Measurements from ENCODE around the gene MESD.

The MESD gene

GRCh38 chr15:80974914-80975313, 14.7 kb downstream of the MESD start:
- Histone ChIP-seq H3K4me1 (ENCODE audit: control insufficient read depth in 1 of 2, insufficient read depth in 1 of 2, low read depth in 1 of 2, low read length in 1 of 2) (no peaks in the 10 kb centered on the region), H3K4me3 (ENCODE audit: low read depth in 1 of 2, low read length in 1 of 2) (no peak overlapping the region), H3K36me3 (peaks cover 56% of the 10 kb centered on the region), H3K27me3 (no peaks in the 10 kb centered on the region), H3K27ac (no peak overlapping the region), H3K9me3 (no peaks in the 10 kb centered on the region)
- no peak for TF ChIP-seq CTCF (IDR thresholded peaks at IDR 0.05)

- Histone ChIP-seq H3K4me1 (ENCODE audit: control insufficient read depth in 1 of 2, insufficient read depth in 1 of 2, low read depth in 1 of 2, low read length in 1 of 2) (no peaks in the 10 kb centered on the region), H3K36me3 (peaks cover 53% of the 10 kb centered on the region), H3K27ac (no peak overlapping the region), H3K4me3 (ENCODE audit: low read depth in 1 of 2, low read length in 1 of 2) (no peak overlapping the region), H3K27me3 (no peaks in the 10 kb centered on the region), H3K9me3 (no peaks in the 10 kb centered on the region)
- no peak for TF ChIP-seq CTCF (IDR thresholded peaks at IDR 0.05)
Measured at GRCh38 chr15:80972276-80972675, 17.3 kb downstream of the MESD start.

GRCh38 chr15:80971143-80971542, 18.5 kb downstream of the MESD start:
- no peak for TF ChIP-seq CTCF (IDR thresholded peaks at IDR 0.05)
- H3K4me3 ChIP-seq (ENCODE audit: low read depth in 1 of 2, low read length in 1 of 2): no peak overlapping the region
- no peaks in the 10 kb centered on the region for H3K27me3 ChIP-seq
- no peaks in the 10 kb centered on the region for H3K9me3 ChIP-seq
- H3K4me1 ChIP-seq (ENCODE audit: control insufficient read depth in 1 of 2, insufficient read depth in 1 of 2, low read depth in 1 of 2, low read length in 1 of 2): no peaks in the 10 kb centered on the region
- no peak overlapping the region for H3K27ac ChIP-seq
- peaks cover 49% of the 10 kb centered on the region for H3K36me3 ChIP-seq

GRCh38 chr15:80970658-80971057, 19.0 kb downstream of the MESD start:
- Histone ChIP-seq H3K9me3 (no peaks in the 10 kb centered on the region), H3K4me1 (ENCODE audit: control insufficient read depth in 1 of 2, insufficient read depth in 1 of 2, low read depth in 1 of 2, low read length in 1 of 2) (no peaks in the 10 kb centered on the region), H3K27me3 (no peaks in the 10 kb centered on the region), H3K36me3 (peaks cover 46% of the 10 kb centered on the region), H3K27ac (no peak overlapping the region), H3K4me3 (ENCODE audit: low read depth in 1 of 2, low read length in 1 of 2) (no peak overlapping the region)
- TF ChIP-seq CTCF (IDR thresholded peaks at IDR 0.05): no peak

- Histone ChIP-seq H3K27me3 (no peaks in the 10 kb centered on the region), H3K36me3 (peaks cover 46% of the 10 kb centered on the region), H3K9me3 (no peaks in the 10 kb centered on the region), H3K4me1 (ENCODE audit: control insufficient read depth in 1 of 2, insufficient read depth in 1 of 2, low read depth in 1 of 2, low read length in 1 of 2) (no peaks in the 10 kb centered on the region), H3K27ac (no peak overlapping the region), H3K4me3 (ENCODE audit: low read depth in 1 of 2, low read length in 1 of 2) (no peak overlapping the region)
- peak; percentile 72 for TF ChIP-seq CTCF (IDR thresholded peaks at IDR 0.05)
Measured at GRCh38 chr15:80970018-80970657, 19.5 kb downstream of the MESD start.
